ENCODE data around the gene ANHX.

DNA sequence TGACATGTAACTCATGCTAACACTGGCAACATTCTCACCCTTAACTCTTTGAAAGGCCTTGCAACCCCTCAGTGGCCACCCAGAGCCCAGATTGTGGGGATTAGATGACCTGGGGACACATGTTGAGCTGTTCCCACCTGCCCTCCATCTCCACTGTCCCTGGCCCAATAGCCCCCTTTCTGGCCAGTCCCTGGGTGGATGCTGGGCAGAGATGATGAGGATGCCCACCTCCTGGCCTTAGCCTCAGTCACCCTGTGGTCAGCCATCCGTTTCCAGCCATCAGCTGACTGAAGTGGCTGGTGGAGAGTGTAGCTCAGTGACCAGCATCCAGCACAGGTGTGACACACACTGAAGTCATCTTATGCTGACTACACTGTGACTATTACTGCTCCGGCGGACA lies 4.7 kb downstream of the ANHX start:
- TF ChIP-seq, protein P1, sequence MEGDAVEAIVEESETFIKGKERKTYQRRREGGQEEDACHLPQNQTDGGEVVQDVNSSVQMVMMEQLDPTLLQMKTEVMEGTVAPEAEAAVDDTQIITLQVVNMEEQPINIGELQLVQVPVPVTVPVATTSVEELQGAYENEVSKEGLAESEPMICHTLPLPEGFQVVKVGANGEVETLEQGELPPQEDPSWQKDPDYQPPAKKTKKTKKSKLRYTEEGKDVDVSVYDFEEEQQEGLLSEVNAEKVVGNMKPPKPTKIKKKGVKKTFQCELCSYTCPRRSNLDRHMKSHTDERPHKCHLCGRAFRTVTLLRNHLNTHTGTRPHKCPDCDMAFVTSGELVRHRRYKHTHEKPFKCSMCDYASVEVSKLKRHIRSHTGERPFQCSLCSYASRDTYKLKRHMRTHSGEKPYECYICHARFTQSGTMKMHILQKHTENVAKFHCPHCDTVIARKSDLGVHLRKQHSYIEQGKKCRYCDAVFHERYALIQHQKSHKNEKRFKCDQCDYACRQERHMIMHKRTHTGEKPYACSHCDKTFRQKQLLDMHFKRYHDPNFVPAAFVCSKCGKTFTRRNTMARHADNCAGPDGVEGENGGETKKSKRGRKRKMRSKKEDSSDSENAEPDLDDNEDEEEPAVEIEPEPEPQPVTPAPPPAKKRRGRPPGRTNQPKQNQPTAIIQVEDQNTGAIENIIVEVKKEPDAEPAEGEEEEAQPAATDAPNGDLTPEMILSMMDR (CRISPR knock-in tag; IDR thresholded peaks at IDR 0.05): no peak
- TF ChIP-seq ZNF75D (CRISPR knock-in tag; IDR thresholded peaks at IDR 0.05; ENCODE audit: borderline replicate concordance) (no peak), FOXM1 (CRISPR knock-in tag; IDR thresholded peaks at IDR 0.05) (no peak), TARDBP (CRISPR knock-in tag; IDR thresholded peaks at IDR 0.05) (no peak), ARNTL (CRISPR knock-in tag; IDR thresholded peaks at IDR 0.05) (no peak), FIP1L1 (IDR thresholded peaks at IDR 0.05; ENCODE audit: borderline replicate concordance, insufficient read depth, low read depth, low read length) (no peak), ZFP62 (CRISPR knock-in tag; IDR thresholded peaks at IDR 0.05) (no peak)
- TF ChIP-seq, protein P2, sequence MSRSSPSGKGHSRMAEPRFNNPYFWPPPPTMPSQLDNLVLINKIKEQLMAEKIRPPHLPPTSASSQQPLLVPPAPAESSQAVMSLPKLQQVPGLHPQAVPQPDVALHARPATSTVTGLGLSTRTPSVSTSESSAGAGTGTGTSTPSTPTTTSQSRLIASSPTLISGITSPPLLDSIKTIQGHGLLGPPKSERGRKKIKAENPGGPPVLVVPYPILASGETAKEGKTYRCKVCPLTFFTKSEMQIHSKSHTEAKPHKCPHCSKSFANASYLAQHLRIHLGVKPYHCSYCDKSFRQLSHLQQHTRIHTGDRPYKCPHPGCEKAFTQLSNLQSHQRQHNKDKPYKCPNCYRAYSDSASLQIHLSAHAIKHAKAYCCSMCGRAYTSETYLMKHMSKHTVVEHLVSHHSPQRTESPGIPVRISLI (CRISPR knock-in tag; IDR thresholded peaks at IDR 0.05; ENCODE audit: borderline replicate concordance): no peak
